ENCODE results near the gene CALR3.

CALR3 gene

GRCh38 chr19:16463341-16463990 is 32.5 kb downstream of the CALR3 start:
- TF ChIP-seq CTCF (conservative IDR thresholded peaks at IDR 0.05), result no peak
- peak overlapping the region; percentile 67 for H3K27ac ChIP-seq

GRCh38 chr19:16462757-16463250 is 33.2 kb downstream of the CALR3 start:
- TF ChIP-seq CTCF (conservative IDR thresholded peaks at IDR 0.05), result no peak
- peak overlapping the region; percentile 67 for H3K27ac ChIP-seq

- peak overlapping the region; percentile 67 for H3K27ac ChIP-seq
- no peak for TF ChIP-seq CTCF (conservative IDR thresholded peaks at IDR 0.05)
These were observed 34.3 kb downstream of the CALR3 start for GRCh38 chr19:16461630-16462051.

GRCh38 chr19:16460454-16460853 is 35.5 kb downstream of the CALR3 start:
- no peak overlapping the region; the same call in 1 of the 2 replicates for H3K27ac ChIP-seq
- no peak for TF ChIP-seq CTCF (conservative IDR thresholded peaks at IDR 0.05)

GRCh38 chr19:16459680-16460079 is 36.3 kb downstream of the CALR3 start:
- TF ChIP-seq CTCF (conservative IDR thresholded peaks at IDR 0.05), result no peak
- no peak overlapping the region for H3K27ac ChIP-seq

GRCh38 chr19:16458391-16459341 is 37.3 kb downstream of the CALR3 start:
- no peak for TF ChIP-seq CTCF (conservative IDR thresholded peaks at IDR 0.05)
- H3K27ac ChIP-seq, result peak overlapping the region; percentile 41; the same call in 1 of the 2 replicates

- H3K27ac ChIP-seq, result peak overlapping the region; percentile 41; the same call in 1 of the 2 replicates
- no peak for TF ChIP-seq CTCF (conservative IDR thresholded peaks at IDR 0.05)
These were observed 38.0 kb downstream of the CALR3 start for GRCh38 chr19:16457954-16458331.

Measured in VCaP (cell line).